AG04449 (cell line): ENCODE measurements around the gene CDK4.

ENCODE experiments used
- CTCF ChIA-PET: fragments of 350-600 bp; formaldehyde crosslinking; extraction: SDS; loops from one replicate; lab custom pipeline; 2021; ENCODE audit warnings: antibody characterized with exemption; lab: Yijun Ruan, JAX
- POLR2A ChIA-PET: fragments of 400-600, 350-600 bp; formaldehyde crosslinking; extraction: SDS; loops from one replicate; lab custom pipeline; 2020; ENCODE audit warnings: antibody characterized with exemption, inconsistent platforms; lab: Yijun Ruan, JAX
- DNase-seq: peaks from one replicate; pipeline ENCODE4 v3.0.0-alpha.2; 2010; ENCODE audit warnings: low read depth, low spot score
- H3K4me3 ChIP-seq: 2 replicates; pipeline ENCODE4 v1.5.1; 2011; ENCODE audit warnings: low read depth, mild to moderate bottlenecking, control low read depth, low read length
- CTCF ChIP-seq: IDR thresholded peaks from one replicate; pipeline ENCODE4 v1.5.1; 2011; ENCODE audit warnings: mild to moderate bottlenecking, moderate library complexity, low read length, control low read depth, inconsistent platforms; ENCODE audit not compliant: insufficient read depth; ENCODE audit errors: missing control alignments

CDK4 gene

GRCh38 chr12:57700317-57700716 lies 51.8 kb downstream of the CDK4 start:
- TF ChIP-seq CTCF, result no peak
- H3K4me3 ChIP-seq, result no peak overlapping the region
- CTCF ChIA-PET, result no interaction called here
- DNase-seq, result no peak
- POLR2A ChIA-PET, result no interaction called here

- no peak for TF ChIP-seq CTCF
- no peak overlapping the region for H3K4me3 ChIP-seq
- POLR2A ChIA-PET, result no interaction called here
- CTCF ChIA-PET, result no interaction called here
- no peak for DNase-seq
Observed at GRCh38 chr12:57698414-57698813, 53.7 kb downstream of the CDK4 start.
